GM23338 (cell line): ENCODE data around the gene GTF2H2C_2.
"Not testable (repeated sequence)": the region's sequence is repeated elsewhere in the genome, so short reads cannot be mapped to it uniquely, and the experiment has no call there.

ENCODE experiments used
- ATAC-seq: fragments of 200-7000 bp; cut with Tn5 transposase; 3 replicates; pipeline ENCODE4 v1.9.1; 2020
- DNase-seq: peaks from one replicate; pipeline ENCODE4 v3.0.0-alpha.2; 2015; ENCODE audit warnings: low spot score
- H2AFZ ChIP-seq: fragments of 200-600 bp; sonication (generic); 2 replicates; pipeline ENCODE4 v1.8.0; 2016; ENCODE audit warnings: antibody characterized with exemption, mild to moderate bottlenecking, moderate library complexity
- H3F3A ChIP-seq: fragments of 200-600 bp; sonication (generic); replicated peaks from 2 replicates; pipeline ENCODE4 v1.8.0; 2017; ENCODE audit warnings: antibody characterized with exemption, mixed run types, low read depth
- H3K27ac ChIP-seq: fragments of 200-600 bp; sonication (generic); 2 replicates; pipeline ENCODE4 v1.6.1; 2016; ENCODE audit warnings: low read depth
- H3K27me3 ChIP-seq: fragments of 200-600 bp; sonication (generic); 2 replicates; pipeline ENCODE4 v1.8.0; 2016; ENCODE audit warnings: mild to moderate bottlenecking, mixed run types, moderate library complexity; ENCODE audit not compliant: insufficient read depth
- H3K36me3 ChIP-seq: fragments of 200-600 bp; sonication (generic); 2 replicates; pipeline ENCODE4 v1.8.0; 2016; ENCODE audit warnings: mild to moderate bottlenecking; ENCODE audit not compliant: insufficient read depth
- H3K4me1 ChIP-seq: fragments of 200-600 bp; sonication (generic); 2 replicates; pipeline ENCODE4 v1.8.0; 2016; ENCODE audit warnings: mild to moderate bottlenecking, moderate library complexity; ENCODE audit not compliant: insufficient read depth
- H3K4me2 ChIP-seq: fragments of 200-600 bp; sonication (generic); 2 replicates; pipeline ENCODE4 v1.7.1; 2017; ENCODE audit warnings: mixed run types
- H3K4me3 ChIP-seq: fragments of 200-600 bp; sonication (generic); 2 replicates; pipeline ENCODE4 v1.6.1; 2016; ENCODE audit warnings: mixed run types
- H3K79me2 ChIP-seq: fragments of 200-600 bp; sonication (generic); replicated peaks from 2 replicates; pipeline ENCODE4 v1.8.0; 2017; ENCODE audit warnings: mild to moderate bottlenecking; ENCODE audit not compliant: insufficient read depth
- H3K9me2 ChIP-seq: fragments of 200-600 bp; sonication (generic); 2 replicates; pipeline ENCODE4 v1.8.0; 2017; ENCODE audit not compliant: insufficient read depth
- H4K20me1 ChIP-seq: fragments of 200-600 bp; sonication (generic); replicated peaks from 2 replicates; pipeline ENCODE4 v1.8.0; 2017; ENCODE audit warnings: mild to moderate bottlenecking; ENCODE audit not compliant: insufficient read depth
- H3K27ac Mint-ChIP-seq: 2 replicates; pipeline ENCODE4 v1.8.0; 2020; ENCODE audit warnings: inconsistent platforms, mild to moderate bottlenecking, moderate library complexity, mixed read lengths
- H3K27me3 Mint-ChIP-seq: 3 replicates; pipeline ENCODE4 v1.8.0; 2022; ENCODE audit warnings: low read depth, mild to moderate bottlenecking, moderate library complexity, mixed read lengths, inconsistent platforms; ENCODE audit not compliant: insufficient read depth, poor library complexity
- H3K36me3 Mint-ChIP-seq: 3 replicates; pipeline ENCODE4 v1.8.0; 2021; ENCODE audit warnings: low read depth, mild to moderate bottlenecking, inconsistent platforms, moderate library complexity, mixed read lengths
- H3K4me1 Mint-ChIP-seq: 3 replicates; pipeline ENCODE4 v1.8.0; 2020; ENCODE audit warnings: mild to moderate bottlenecking, inconsistent platforms, mixed read lengths
- H3K4me3 Mint-ChIP-seq: 3 replicates; pipeline ENCODE4 v1.8.0; 2021; ENCODE audit warnings: moderate library complexity, mild to moderate bottlenecking, inconsistent platforms, mixed read lengths
- H3K9me3 Mint-ChIP-seq: 3 replicates; pipeline ENCODE4 v1.8.0; 2020; ENCODE audit warnings: moderate library complexity, mild to moderate bottlenecking, inconsistent platforms, mixed read lengths

The GTF2H2C_2 gene

DNA sequence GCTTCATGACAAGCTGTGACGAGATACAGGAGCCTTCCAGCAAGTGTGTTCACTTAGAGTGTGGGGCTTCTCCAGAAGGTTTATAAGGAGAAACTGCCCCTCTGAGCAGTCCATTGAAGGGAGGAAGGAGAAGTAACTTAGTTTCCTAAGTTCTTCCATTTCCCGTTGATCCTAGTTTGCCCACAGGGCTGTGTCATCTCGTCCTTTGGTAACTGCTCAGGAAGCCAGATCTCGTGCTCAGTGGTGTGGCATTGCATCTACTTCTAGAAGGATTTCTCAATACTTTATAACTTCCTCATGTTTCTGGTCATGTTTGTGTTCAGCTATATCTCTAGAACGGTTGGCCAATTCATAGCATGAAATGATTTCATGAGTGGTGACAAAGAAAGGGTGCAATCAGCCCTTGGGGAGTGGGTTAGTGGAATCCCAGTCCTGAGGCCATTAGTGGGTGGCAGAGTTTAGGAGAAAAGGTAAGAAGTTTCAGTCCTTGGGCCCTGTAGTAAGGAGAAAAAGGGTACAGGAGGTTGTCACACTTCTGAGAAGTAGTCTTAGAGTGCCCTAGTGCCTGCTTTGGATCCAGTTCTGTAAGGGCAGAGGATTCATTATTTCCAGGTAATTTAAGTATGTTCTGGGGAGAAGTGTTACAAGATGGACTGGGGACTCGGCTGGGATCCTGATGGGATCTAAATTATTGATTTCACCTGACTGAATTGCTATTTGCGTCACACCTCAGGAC lies 36.2 kb downstream of the GTF2H2C_2 start:
- H3K9me2 ChIP-seq, H3K36me3 ChIP-seq, H3F3A ChIP-seq, H3K4me1 Mint-ChIP-seq, H3K27ac ChIP-seq, H3K79me2 ChIP-seq, H3K4me1 ChIP-seq, H3K4me3 Mint-ChIP-seq, H3K27me3 ChIP-seq, H3K36me3 Mint-ChIP-seq, H3K27me3 Mint-ChIP-seq, H3K4me2 ChIP-seq, H3K9me3 Mint-ChIP-seq, H3K27ac Mint-ChIP-seq, DNase-seq, H4K20me1 ChIP-seq, H2AFZ ChIP-seq, H3K4me3 ChIP-seq, ATAC-seq: not testable (repeated sequence)

DNA sequence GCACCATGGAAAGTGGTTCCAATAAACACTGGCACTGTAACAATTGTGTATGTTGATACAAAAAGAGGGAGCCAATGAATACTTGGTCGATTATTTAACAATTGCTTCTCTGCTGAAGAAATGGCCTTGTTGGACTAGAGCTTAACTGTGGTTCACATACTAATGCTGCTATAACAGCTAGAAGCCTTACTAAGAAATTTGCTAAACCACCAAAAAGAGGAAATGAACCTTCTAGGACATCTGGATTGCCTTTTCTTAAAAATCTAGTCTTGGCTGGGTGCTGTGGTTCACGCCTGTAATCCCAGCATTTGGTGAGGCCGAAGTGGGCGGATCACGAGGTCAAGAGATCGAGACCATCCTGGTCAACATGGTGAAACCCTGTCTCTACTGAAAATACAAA lies 41.9 kb downstream of the GTF2H2C_2 start:
- ATAC-seq, DNase-seq, H3K27ac Mint-ChIP-seq, H4K20me1 ChIP-seq, H2AFZ ChIP-seq, H3F3A ChIP-seq, H3K4me1 ChIP-seq, H3K79me2 ChIP-seq, H3K9me3 Mint-ChIP-seq, H3K4me3 ChIP-seq, H3K4me2 ChIP-seq, H3K27ac ChIP-seq, H3K27me3 Mint-ChIP-seq, H3K36me3 Mint-ChIP-seq, H3K4me1 Mint-ChIP-seq, H3K9me2 ChIP-seq, H3K4me3 Mint-ChIP-seq, H3K36me3 ChIP-seq, H3K27me3 ChIP-seq: not testable (repeated sequence)

DNA sequence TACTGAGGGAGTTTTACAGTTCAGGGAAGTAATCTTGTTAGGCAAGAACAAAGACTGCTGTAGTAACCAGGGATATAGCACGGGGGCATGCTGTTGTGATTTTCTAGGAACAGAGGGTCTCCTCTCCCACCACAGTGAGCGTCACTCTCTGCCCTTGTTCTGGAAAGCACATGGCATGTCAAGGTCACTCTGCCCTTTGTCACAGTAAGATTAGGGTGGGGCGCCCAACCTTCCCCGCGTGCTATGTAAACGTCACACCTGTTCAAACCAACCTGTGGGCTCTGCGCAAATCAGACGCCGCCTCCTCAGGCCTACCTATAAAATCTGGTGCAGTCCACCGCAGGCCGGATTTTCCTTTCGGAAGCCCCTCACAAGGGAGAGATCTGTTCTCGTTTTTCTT lies 44.0 kb downstream of the GTF2H2C_2 start:
- not testable (repeated sequence) for ATAC-seq, H3K27ac ChIP-seq, H3F3A ChIP-seq, H3K79me2 ChIP-seq, H2AFZ ChIP-seq, H3K4me1 Mint-ChIP-seq, H3K9me3 Mint-ChIP-seq, H3K27me3 Mint-ChIP-seq, H3K27ac Mint-ChIP-seq, H3K36me3 ChIP-seq, H3K4me3 Mint-ChIP-seq, H3K4me1 ChIP-seq, H3K4me3 ChIP-seq, H3K27me3 ChIP-seq, H3K36me3 Mint-ChIP-seq, H3K9me2 ChIP-seq, H3K4me2 ChIP-seq, H4K20me1 ChIP-seq
- peak; percentile 0 for DNase-seq

DNA sequence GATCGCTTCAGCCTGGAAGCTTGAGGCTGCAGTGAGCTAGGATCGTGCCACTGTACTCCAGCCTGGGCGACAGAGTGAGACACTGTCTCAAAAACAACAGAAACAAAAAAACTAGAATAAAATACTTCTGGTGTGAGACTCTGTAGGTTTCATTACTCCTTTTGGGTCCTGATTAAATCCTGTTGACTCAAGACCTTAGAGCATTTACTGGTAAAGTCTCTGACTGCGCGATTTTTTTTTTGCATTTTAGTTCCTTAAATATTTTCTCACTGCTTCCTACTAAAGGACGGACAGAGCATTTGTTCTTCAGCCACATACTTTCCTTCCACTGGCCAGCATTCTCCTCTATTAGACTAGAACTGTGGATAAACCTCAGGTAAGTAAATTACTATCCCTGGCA lies 46.8 kb downstream of the GTF2H2C_2 start:
- H3K36me3 ChIP-seq, H3K4me3 ChIP-seq, H3F3A ChIP-seq, H3K36me3 Mint-ChIP-seq, H2AFZ ChIP-seq, H3K27me3 Mint-ChIP-seq, H4K20me1 ChIP-seq, H3K79me2 ChIP-seq, H3K4me1 Mint-ChIP-seq, H3K4me1 ChIP-seq, H3K4me2 ChIP-seq, H3K27ac ChIP-seq, H3K9me2 ChIP-seq, DNase-seq, H3K9me3 Mint-ChIP-seq, H3K4me3 Mint-ChIP-seq, H3K27me3 ChIP-seq, H3K27ac Mint-ChIP-seq, ATAC-seq: not testable (repeated sequence)

DNA sequence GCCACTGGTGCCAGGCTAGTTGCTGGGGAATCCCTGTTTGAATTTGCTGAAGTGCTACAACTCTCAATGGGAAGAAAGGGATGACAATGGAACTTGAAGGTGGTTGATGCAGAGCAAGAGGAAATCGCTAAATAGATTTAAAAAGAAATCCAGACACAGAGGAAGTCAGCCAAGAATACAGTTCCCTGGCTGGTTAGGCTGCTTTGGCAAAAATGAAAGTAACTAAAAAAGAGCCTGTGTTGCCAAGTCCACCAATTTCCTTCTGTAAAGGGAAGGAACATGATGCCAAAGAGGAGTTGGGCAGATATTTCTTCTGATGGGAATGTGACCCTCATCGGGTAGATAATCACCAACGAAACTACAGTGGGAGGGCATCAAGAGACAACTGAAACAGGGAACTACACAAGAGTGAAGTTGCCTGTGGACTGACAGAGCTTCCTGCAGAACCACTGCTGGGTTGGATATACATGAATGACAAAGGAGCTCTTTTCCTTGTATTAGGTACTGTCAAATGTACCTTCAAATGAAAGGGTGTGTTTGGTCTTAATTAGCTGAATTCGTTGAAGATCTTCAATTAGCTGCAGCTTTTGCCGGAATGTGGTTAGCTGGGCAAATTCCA lies 49.0 kb downstream of the GTF2H2C_2 start:
- H3K27me3 Mint-ChIP-seq, DNase-seq, H3K79me2 ChIP-seq, H3K36me3 ChIP-seq, H3K9me2 ChIP-seq, H3K27ac Mint-ChIP-seq, H3K27me3 ChIP-seq, H3K36me3 Mint-ChIP-seq, H3F3A ChIP-seq, H3K9me3 Mint-ChIP-seq, H3K4me1 Mint-ChIP-seq, H2AFZ ChIP-seq, H3K4me3 Mint-ChIP-seq, H3K4me2 ChIP-seq, H3K4me1 ChIP-seq, H3K27ac ChIP-seq, H4K20me1 ChIP-seq, H3K4me3 ChIP-seq: not testable (repeated sequence)
- ATAC-seq: peak; percentile 78

DNA sequence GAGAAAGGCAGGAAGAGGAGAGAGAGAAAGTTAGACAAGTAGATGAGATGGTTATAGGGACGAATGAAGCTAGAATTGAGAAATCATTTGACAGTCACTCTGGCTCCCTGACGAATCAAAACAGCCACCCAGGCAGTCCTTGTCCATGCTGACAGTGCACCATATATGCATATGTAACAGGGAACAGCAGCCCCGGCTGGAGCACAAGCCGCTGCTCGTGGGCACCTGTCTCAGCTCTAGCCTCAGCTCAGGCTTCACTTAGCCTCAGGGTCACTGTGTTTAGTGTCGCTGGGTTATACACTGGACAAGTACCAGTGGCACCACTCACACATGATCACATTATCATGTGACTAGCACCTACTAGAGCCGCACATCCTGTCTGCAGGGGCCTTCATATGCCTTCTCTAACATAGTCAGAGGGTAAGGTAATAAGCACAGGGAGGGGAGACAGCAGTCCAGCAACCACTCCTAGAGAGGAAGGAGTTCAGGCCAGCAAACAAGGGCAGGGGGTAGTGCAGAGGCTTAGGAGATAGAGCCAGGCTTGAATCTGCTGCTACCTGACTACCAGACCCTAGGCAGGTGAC lies 54.9 kb downstream of the GTF2H2C_2 start:
- not testable (repeated sequence) for H3K79me2 ChIP-seq, H3K36me3 ChIP-seq, H3F3A ChIP-seq, H3K4me3 ChIP-seq, H3K27me3 Mint-ChIP-seq, H3K9me2 ChIP-seq, H3K9me3 Mint-ChIP-seq, H3K4me1 Mint-ChIP-seq, H4K20me1 ChIP-seq, H3K27ac ChIP-seq, H3K36me3 Mint-ChIP-seq, H3K4me1 ChIP-seq, H3K27me3 ChIP-seq, DNase-seq, H3K4me3 Mint-ChIP-seq, H2AFZ ChIP-seq, H3K4me2 ChIP-seq, H3K27ac Mint-ChIP-seq
- ATAC-seq: peak; percentile 52
